ENCODE measurements around the gene BRD2. TPM values are rescaled to one million over a fixed set of nuclear protein-coding genes. Genes with fewer than 3 reads are reported as not detected.

The BRD2 gene
- total and polyA plus RNA-seq, 9 of the 15 experiments (the other 6 are each of a cell fraction or from before 2014, with no cell fraction given), result 19.0 to 252 (median 181) TPM

DNA sequence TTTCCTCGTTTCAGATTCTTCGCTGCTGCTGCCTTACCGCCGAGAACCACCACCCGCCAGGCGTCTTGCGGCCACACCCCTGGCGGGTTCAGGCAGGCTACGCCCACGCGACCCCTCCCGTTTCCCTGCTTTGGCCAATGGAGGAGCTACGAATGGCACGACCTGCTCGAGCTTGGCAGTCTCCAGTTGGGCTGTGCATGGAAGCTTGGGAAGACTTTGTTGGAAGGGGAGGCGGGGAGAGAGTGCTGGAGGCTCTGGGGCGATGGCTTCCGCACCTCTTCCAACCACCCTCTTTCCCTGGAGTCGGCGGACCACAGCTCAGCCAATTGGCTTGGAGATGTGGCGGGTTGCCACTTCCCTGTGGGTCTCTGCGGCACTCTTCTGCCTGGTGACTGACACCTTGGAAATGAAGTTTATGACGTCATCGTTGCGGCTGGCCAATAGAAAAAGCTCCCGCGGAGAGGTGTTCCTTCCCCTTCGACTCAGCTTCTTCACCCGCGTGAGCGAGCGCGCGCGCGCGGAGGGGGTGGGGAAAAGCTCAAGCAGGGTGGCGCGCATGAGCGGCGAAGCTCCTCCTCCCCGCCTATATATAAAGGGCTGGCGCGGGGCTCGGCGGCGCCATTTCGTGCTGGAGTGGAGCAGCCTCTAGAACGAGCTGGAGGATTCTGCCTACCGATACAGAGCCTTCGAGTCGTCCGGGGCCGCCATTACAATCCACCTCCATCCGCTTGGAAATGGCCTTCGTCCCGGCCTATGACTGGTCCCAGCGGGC lies 3.4 kb downstream of the BRD2 start (continued):
- TF ChIP-seq ZNF318 (IDR thresholded peaks at IDR 0.05; ENCODE audit: borderline replicate concordance in 1 of 2, low read depth in 1 of 2) (peak in 1 of 2 experiments; percentile 50; a peak in 1 of 4 replicates), BCL6 (CRISPR knock-in tag; IDR thresholded peaks at IDR 0.05) (no peak; the same call in 1 of the 2 replicates), CGGBP1 (CRISPR knock-in tag; IDR thresholded peaks at IDR 0.05) (peak; percentile 95), GATA2 (CRISPR knock-in tag; IDR thresholded peaks at IDR 0.05) (no peak), KDM4B (IDR thresholded peaks at IDR 0.05; ENCODE audit: borderline replicate concordance in 2 of 2, low read depth in 1 of 2) (peak in 1 of 2 experiments; percentile 67; a peak in 1 of 4 replicates), CREM (IDR thresholded peaks at IDR 0.05; ENCODE audit: low read depth) (peak; percentile 92), HIVEP1 (CRISPR knock-in tag; IDR thresholded peaks at IDR 0.05) (peak; percentile 85; the same call in 1 of the 2 replicates), U2AF2 (optimal IDR thresholded peaks at IDR 0.05; ENCODE audit: low read depth, low read length) (no peak), PPARD (CRISPR knock-in tag; IDR thresholded peaks at IDR 0.05) (peak; percentile 58; the same call in 1 of the 2 replicates), U2AF1 (optimal IDR thresholded peaks at IDR 0.05; ENCODE audit: low read depth, low read length) (peak; percentile 55), SMAD3 (CRISPR knock-in tag; conservative IDR thresholded peaks at IDR 0.05) (peak; percentile 69), BMI1 (IDR thresholded peaks at IDR 0.05; ENCODE audit: low read length) (no peak), SUPT5H (IDR thresholded peaks at IDR 0.05) (peak; percentile 100), ZNF398 (CRISPR knock-in tag; IDR thresholded peaks at IDR 0.05) (no peak), ZNF695 (CRISPR knock-in tag; IDR thresholded peaks at IDR 0.05) (0 out of 2 replicates have a peak, but pooled peaks have one; percentile 43), ILK (tag; IDR thresholded peaks at IDR 0.05; ENCODE audit: borderline replicate concordance, low read depth) (no peak), MECOM (CRISPR knock-in tag; IDR thresholded peaks at IDR 0.05) (no peak; the same call in 1 of the 2 replicates), SIX5 (IDR thresholded peaks at IDR 0.05; ENCODE audit: borderline replicate concordance in 1 of 2, insufficient read depth in 1 of 2, low read depth in 1 of 2, low read length in 2 of 2) (no peak)

Measured in K562 (cell line).